ENCODE results near the gene HES2.
"Not testable (repeated sequence)": the region's sequence is repeated elsewhere in the genome, so short reads cannot be mapped to it uniquely, and the experiment has no call there.

DNA sequence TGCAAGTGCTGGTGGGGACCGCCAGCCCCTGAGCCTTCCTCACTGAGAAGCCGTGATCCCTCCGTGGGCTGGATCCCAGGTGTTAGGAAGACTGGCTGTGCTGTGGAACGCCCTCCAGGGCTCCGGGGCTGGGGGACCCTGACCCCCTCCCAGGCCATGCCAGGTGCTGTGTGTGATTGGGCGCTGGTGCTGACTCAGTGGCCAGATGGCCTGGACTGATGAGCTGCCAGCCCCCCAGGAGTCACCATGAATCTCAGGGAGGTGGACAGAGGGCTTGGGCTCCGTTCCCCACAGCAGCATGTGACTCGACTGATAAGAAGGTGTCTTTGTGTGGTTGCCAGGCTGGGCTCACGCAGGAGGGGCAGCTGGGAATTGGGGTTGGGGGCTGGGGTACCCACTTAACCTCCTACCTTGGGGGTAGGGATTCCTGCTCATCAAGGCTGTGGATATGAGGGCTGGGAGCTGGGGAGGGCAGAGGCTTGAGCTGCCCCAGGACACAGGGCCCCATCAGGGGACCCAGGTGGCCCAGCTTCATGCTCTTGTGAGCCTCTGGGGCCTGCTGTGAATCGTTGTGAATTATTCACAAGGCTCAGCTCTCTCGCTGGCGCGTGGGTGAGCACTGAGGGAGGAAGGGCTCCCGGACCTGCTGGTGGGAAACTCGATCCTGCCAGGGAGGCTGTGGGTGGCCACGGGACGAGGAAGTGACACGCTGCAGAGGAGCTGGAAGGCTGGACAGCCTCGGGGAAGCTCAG is 10.1 kb upstream of the HES2 start:
- not testable (repeated sequence) for TF ChIP-seq POLR2AphosphoS5 (IDR thresholded peaks at IDR 0.05; ENCODE audit: low read depth); SPI1 (IDR thresholded peaks at IDR 0.05; ENCODE audit: borderline replicate concordance, low read depth)
- TF ChIP-seq, protein P1, sequence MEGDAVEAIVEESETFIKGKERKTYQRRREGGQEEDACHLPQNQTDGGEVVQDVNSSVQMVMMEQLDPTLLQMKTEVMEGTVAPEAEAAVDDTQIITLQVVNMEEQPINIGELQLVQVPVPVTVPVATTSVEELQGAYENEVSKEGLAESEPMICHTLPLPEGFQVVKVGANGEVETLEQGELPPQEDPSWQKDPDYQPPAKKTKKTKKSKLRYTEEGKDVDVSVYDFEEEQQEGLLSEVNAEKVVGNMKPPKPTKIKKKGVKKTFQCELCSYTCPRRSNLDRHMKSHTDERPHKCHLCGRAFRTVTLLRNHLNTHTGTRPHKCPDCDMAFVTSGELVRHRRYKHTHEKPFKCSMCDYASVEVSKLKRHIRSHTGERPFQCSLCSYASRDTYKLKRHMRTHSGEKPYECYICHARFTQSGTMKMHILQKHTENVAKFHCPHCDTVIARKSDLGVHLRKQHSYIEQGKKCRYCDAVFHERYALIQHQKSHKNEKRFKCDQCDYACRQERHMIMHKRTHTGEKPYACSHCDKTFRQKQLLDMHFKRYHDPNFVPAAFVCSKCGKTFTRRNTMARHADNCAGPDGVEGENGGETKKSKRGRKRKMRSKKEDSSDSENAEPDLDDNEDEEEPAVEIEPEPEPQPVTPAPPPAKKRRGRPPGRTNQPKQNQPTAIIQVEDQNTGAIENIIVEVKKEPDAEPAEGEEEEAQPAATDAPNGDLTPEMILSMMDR (IDR thresholded peaks at IDR 0.05; ENCODE audit: insufficient read depth, low read length) = not testable (repeated sequence)
- TF ChIP-seq, protein P2, sequence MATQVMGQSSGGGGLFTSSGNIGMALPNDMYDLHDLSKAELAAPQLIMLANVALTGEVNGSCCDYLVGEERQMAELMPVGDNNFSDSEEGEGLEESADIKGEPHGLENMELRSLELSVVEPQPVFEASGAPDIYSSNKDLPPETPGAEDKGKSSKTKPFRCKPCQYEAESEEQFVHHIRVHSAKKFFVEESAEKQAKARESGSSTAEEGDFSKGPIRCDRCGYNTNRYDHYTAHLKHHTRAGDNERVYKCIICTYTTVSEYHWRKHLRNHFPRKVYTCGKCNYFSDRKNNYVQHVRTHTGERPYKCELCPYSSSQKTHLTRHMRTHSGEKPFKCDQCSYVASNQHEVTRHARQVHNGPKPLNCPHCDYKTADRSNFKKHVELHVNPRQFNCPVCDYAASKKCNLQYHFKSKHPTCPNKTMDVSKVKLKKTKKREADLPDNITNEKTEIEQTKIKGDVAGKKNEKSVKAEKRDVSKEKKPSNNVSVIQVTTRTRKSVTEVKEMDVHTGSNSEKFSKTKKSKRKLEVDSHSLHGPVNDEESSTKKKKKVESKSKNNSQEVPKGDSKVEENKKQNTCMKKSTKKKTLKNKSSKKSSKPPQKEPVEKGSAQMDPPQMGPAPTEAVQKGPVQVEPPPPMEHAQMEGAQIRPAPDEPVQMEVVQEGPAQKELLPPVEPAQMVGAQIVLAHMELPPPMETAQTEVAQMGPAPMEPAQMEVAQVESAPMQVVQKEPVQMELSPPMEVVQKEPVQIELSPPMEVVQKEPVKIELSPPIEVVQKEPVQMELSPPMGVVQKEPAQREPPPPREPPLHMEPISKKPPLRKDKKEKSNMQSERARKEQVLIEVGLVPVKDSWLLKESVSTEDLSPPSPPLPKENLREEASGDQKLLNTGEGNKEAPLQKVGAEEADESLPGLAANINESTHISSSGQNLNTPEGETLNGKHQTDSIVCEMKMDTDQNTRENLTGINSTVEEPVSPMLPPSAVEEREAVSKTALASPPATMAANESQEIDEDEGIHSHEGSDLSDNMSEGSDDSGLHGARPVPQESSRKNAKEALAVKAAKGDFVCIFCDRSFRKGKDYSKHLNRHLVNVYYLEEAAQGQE (IDR thresholded peaks at IDR 0.05; ENCODE audit: insufficient replicate concordance, low read depth) = not testable (repeated sequence)
